ENCODE results near the gene MB.

- TF ChIP-seq EZH2 (IDR thresholded peaks at IDR 0.05) (no peak), POLR2AphosphoS5 (IDR thresholded peaks at IDR 0.05; ENCODE audit: borderline replicate concordance, low read depth, low read length) (no peak)
These were observed 10.3 kb upstream of the MB start for GRCh38 chr22:35627267-35628041.

All from SK-N-MC (cell line).